ENCODE measurements around the gene PTPN22. TPM values are rescaled to one million over a fixed set of nuclear protein-coding genes. Genes with fewer than 3 reads are reported as not detected.

Gene PTPN22
- total and polyA plus RNA-seq, 8 donors: 0.57 to 2.3 (median 1.1) TPM

DNA sequence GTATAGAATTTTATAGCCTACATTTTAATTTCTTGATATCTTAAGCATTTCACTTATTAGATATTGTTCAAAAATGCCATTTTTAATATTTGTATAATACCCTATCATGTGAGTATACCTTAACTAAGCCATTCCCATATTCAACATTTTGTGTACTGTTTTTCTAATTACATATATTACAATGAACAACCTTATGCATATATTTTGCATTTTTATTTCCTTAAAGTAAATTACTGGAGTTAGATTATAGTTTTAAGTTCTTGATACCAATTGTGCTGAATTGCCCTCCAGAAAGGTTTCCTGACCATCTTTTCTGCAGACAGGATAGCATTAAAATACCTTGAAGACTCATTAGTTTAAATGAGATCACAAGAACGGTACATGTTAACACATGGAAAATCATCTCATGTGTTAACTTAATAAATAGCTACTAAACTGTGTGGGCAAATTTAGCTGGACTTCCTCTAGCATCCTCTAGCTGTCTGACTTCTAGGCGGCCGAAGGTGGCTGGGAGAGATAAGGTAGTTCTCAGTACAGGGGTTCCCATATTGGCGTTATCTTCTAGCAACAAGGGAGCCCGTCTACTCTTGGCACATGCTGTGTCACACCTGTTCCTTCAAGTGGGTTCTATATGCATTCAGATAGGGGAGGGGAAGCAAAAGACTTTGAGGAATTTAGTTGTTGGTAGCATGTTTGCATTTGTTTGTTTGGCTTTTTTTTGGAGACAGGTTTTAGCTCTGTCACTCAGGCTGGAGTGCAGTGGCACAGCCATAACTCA is 42.6 kb upstream of the PTPN22 start:
- H3K27ac ChIP-seq: no peak overlapping the region
- TF ChIP-seq, protein P1, sequence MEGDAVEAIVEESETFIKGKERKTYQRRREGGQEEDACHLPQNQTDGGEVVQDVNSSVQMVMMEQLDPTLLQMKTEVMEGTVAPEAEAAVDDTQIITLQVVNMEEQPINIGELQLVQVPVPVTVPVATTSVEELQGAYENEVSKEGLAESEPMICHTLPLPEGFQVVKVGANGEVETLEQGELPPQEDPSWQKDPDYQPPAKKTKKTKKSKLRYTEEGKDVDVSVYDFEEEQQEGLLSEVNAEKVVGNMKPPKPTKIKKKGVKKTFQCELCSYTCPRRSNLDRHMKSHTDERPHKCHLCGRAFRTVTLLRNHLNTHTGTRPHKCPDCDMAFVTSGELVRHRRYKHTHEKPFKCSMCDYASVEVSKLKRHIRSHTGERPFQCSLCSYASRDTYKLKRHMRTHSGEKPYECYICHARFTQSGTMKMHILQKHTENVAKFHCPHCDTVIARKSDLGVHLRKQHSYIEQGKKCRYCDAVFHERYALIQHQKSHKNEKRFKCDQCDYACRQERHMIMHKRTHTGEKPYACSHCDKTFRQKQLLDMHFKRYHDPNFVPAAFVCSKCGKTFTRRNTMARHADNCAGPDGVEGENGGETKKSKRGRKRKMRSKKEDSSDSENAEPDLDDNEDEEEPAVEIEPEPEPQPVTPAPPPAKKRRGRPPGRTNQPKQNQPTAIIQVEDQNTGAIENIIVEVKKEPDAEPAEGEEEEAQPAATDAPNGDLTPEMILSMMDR (IDR thresholded peaks at IDR 0.05): no peak
- H3K4me3 ChIP-seq: no peak overlapping the region
- FAIRE-seq (no peak), DNase-seq (no peak), ATAC-seq (no peak)
- H3K27me3 ChIP-seq: no peaks in the 10 kb centered on the region
- peaks cover 0 to 4% (median 0%) of the 10 kb centered on the region in 3 donors for H3K36me3 ChIP-seq
- 51 to 58% methylated on average over 5 of the region's 5 CpGs for WGBS, 2 donors
- intact Hi-C loops (cut with DNase I): no loop called here
- H3K9me3 ChIP-seq: no peaks in the 10 kb centered on the region
- peaks cover 0 to 3% (median 0%) of the 10 kb centered on the region in 3 donors for H3K4me1 ChIP-seq

DNA sequence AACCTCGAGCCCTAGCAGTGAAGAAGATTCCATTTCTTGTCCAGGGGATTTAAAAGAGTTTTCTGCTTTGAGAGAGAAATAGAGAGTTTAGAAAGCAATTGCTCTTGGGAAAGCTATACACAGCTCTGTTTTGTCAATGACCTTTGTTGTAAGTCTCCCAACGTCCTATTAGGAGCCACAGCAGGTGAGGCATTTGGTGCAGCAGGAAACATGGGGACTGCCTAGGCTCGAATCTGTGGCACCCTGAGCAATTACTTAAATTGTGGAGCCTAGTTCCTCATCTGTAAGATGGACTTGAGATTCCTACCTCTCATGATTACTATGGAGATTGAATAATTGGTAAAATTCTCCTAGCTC is 41.8 kb upstream of the PTPN22 start:
- Histone ChIP-seq H3K27me3 (no peaks in the 10 kb centered on the region), H3K4me3 (no peak overlapping the region), H3K36me3 (peaks cover 0 to 4% (median 0%) of the 10 kb centered on the region in 3 donors), H3K27ac (peak overlapping the region in 2 of 4 donors; percentile 10 to 24), H3K4me1 (peaks cover 0 to 3% (median 0%) of the 10 kb centered on the region in 3 donors), H3K9me3 (no peaks in the 10 kb centered on the region)
- DNase-seq (no peak), ATAC-seq (peak in 3 of 4 donors; percentile 21 to 32 (median 29)), FAIRE-seq (no peak)
- 38 to 49% methylated on average over 3 of the region's 3 CpGs for WGBS, 2 donors
- TF ChIP-seq, protein P1 (IDR thresholded peaks at IDR 0.05): no peak
- intact Hi-C loops (cut with DNase I): no loop called here

DNA sequence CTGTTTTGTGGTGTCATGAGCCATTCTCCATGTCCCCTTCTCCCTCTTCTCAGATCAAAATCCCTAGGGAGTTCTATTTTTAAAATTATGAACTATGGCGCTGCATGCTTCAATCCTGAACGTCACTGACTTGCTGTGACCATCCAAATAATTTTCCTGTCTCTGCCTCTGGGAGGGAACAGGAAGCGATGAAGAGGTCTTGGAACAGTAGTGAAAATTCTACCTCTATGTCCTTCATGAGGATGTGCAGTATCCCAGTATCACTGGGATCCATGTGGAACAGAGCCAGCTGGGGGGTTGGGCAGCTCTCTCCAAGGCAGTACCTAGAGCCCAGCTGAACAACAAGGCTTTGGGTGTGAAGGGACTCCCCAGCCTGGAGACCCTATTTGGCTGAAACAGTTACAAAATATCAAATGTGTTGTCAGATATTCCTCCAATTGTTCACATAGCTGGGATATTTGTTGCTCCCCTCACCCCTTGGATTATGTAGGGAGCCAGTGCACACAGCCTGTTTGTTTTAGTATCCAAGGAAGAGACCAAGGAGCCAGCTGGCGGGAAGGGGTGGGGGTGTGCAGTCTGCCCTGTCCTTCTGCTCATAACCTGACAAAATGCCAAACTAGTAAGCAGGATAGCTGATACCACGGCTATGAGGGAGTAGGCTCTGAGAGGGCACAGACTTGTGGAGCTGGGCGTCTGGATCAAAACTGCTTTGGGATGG is 41.2 kb upstream of the PTPN22 start:
- 53 to 58% methylated on average over 6 of the region's 6 CpGs for WGBS, 2 donors

DNA sequence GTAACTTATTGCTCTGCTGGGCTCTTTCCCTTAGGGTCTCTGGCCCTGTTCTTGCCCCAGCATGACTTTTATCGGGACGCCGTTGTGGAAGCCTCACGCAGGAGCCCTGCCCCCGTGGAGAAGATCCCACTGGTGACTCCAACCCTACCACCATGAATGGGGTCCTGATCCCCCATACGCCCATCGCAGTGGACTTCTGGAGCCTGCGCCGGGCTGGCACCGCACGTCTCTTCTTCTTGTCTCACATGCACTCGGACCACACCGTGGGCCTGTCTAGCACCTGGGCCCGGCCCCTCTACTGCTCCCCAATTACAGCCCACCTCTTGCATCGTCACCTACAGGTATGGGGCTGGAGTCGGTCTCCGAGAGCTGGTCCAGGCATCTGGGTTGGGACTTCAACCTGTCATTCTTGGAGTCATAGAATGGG is 33.9 kb upstream of the PTPN22 start:
- Histone ChIP-seq H3K27ac (peak overlapping the region; percentile 64 to 94 (median 85)), H3K36me3 (peaks cover 0 to 4% (median 0%) of the 10 kb centered on the region in 3 donors), H3K4me1 (peaks cover 4 to 14% (median 6%) of the 10 kb centered on the region in 3 donors), H3K9me3 (no peaks in the 10 kb centered on the region), H3K4me3 (peak overlapping the region; percentile 56 to 90 (median 65)), H3K27me3 (no peaks in the 10 kb centered on the region)
- intact Hi-C loops (cut with DNase I): loop anchor here in 1 of 3 donors (10.0 kb wide), 1 partner anchor 71 kb away; no protein-coding TSS in a partner anchor
- ATAC-seq (peak in 1 of 4 donors; percentile 0), DNase-seq (peak in 3 of 6 donors; percentile 31 to 79 (median 54)), FAIRE-seq (no peak)
- 0% methylated on average over 17 of the region's 17 CpGs for WGBS, 2 donors
- TF ChIP-seq, protein P1 (IDR thresholded peaks at IDR 0.05): no peak

More for the DNA sequence above, 41.2 kb upstream of the PTPN22 start:
- TF ChIP-seq, protein P1 (IDR thresholded peaks at IDR 0.05): no peak
- Histone ChIP-seq H3K27me3 (no peaks in the 10 kb centered on the region), H3K9me3 (no peaks in the 10 kb centered on the region), H3K4me1 (peaks cover 0 to 3% (median 0%) of the 10 kb centered on the region in 3 donors), H3K4me3 (no peak overlapping the region), H3K36me3 (peaks cover 0 to 4% (median 0%) of the 10 kb centered on the region in 3 donors), H3K27ac (peak overlapping the region in 2 of 4 donors; percentile 10 to 24)
- intact Hi-C loops (cut with DNase I): no loop called here
- FAIRE-seq (no peak), ATAC-seq (peak; percentile 83 to 92 (median 87)), DNase-seq (peak in 3 of 6 donors; percentile 32 to 53 (median 51))

Measured in pancreas (tissue), 10 donors.